Lung (tissue), 12 donors: Measurements from ENCODE around the gene KRT78. TPM values are rescaled to one million over a fixed set of nuclear protein-coding genes. Genes with fewer than 3 reads are reported as not detected.

Experiments used
- ATAC-seq: fragments of 200-7000 bp; cut with Tn5 transposase; one replicate; pipeline ENCODE4 v1.9.1; 2020; ENCODE audit warnings: moderate number of reproducible peaks; ENCODE audit not compliant: insufficient read depth, low FRiP score
- DNase-seq, 3 donors: peaks; one replicate each; pipeline ENCODE4 v3.0.0-alpha.2; 2013 to 2017
- H3K27ac ChIP-seq, 2 donors: one replicate each; pipeline ENCODE4 v1.5.1; 2013; ENCODE audit warnings: mild to moderate bottlenecking in 2 of 2, moderate library complexity in 2 of 2, control low read depth in 1 of 2, inconsistent platforms in 1 of 2, low read depth in 1 of 2, low read length in 1 of 2
- H3K27me3 ChIP-seq, 3 donors: one replicate each; pipeline ENCODE4 v1.5.1; 2013; ENCODE audit warnings: low read length in 2 of 3; ENCODE audit not compliant: control insufficient read depth in 3 of 3, insufficient read depth in 3 of 3
- H3K36me3 ChIP-seq, 4 donors: one replicate each; pipeline ENCODE4 v1.5.1; 2013; ENCODE audit warnings: low read length in 4 of 4, mild to moderate bottlenecking in 1 of 4, moderate library complexity in 1 of 4; ENCODE audit not compliant: control insufficient read depth in 4 of 4, insufficient read depth in 4 of 4
- H3K4me1 ChIP-seq, 5 donors: one replicate each; pipeline ENCODE4 v1.5.1; 2013; ENCODE audit warnings: low read length in 5 of 5, mild to moderate bottlenecking in 2 of 5, moderate library complexity in 1 of 5; ENCODE audit not compliant: control insufficient read depth in 5 of 5, insufficient read depth in 5 of 5
- H3K4me3 ChIP-seq: one replicate; pipeline ENCODE4 v1.5.1; 2013; ENCODE audit warnings: mild to moderate bottlenecking, control low read depth, moderate library complexity
- H3K9ac ChIP-seq, 2 donors: one replicate each; pipeline ENCODE4 v1.5.1; 2013; ENCODE audit warnings: low read length in 2 of 2, control low read depth in 1 of 2; ENCODE audit not compliant: insufficient read depth in 1 of 2
- H3K9me3 ChIP-seq, 4 donors: one replicate each; pipeline ENCODE4 v1.5.1; 2013; ENCODE audit warnings: low read length in 3 of 4, mild to moderate bottlenecking in 1 of 4, moderate library complexity in 1 of 4; ENCODE audit not compliant: control insufficient read depth in 4 of 4, insufficient read depth in 3 of 4
- CTCF ChIP-seq: IDR thresholded peaks from 2 replicates; pipeline ENCODE4 v1.5.1; 2012; ENCODE audit warnings: mild to moderate bottlenecking; ENCODE audit errors: control extremely low read depth, extremely low read depth
- WGBS, 2 donors: extraction: QIAGEN DNeasy Blood & Tissue Kit; methylation state at CpG; one replicate each; pipeline ENCODE4 v1.1.7; 2013; 5-methylcytosine and 5-hydroxymethylcytosine counted together
- polyA plus RNA-seq, 2 donors: library from polyadenylated mRNA; stranded (reverse); fragments of 200-250 nt; gene quantifications; one replicate each; pipeline ENCODE4 v1.2.1, GENCODE V29; 2013
- total RNA-seq, 2 donors: library from RNA; depleted of rRNA in 1 of 2; stranded (reverse); fragments of >200 nt in 1 of 2; gene quantifications; one replicate each; pipeline ENCODE4 v1.2.1, GENCODE V29; 2014 to 2021
- donor health status: control.
- donor health status: control.
- donor health status: Bipolar disorder and iron deficiency.
- donor health status: healthy.
- donor health status: DM: yes; HTN: yes; CAD: no.

Gene KRT78
- total and polyA plus RNA-seq, 4 donors: 0.02 to 0.65 TPM; not detected in 2

- 84 to 88% methylated on average over 9 of the region's 9 CpGs for WGBS, 2 donors
- Histone ChIP-seq H3K4me3 (no peak overlapping the region), H3K27me3 (peaks cover 0 to 18% (median 0%) of the 10 kb centered on the region in 3 donors), H3K9ac (no peak overlapping the region), H3K36me3 (no peaks in the 10 kb centered on the region), H3K9me3 (no peaks in the 10 kb centered on the region), H3K27ac (no peak overlapping the region), H3K4me1 (no peaks in the 10 kb centered on the region)
- DNase-seq (no peak), ATAC-seq (no peak)
- no peak for TF ChIP-seq CTCF
Observed at GRCh38 chr12:52836491-52837412, 12.0 kb downstream of the KRT78 start.

GRCh38 chr12:52836042-52836466 is 12.7 kb downstream of the KRT78 start:
- no peak for TF ChIP-seq CTCF
- peaks cover 0 to 17% (median 0%) of the 10 kb centered on the region in 3 donors for H3K27me3 ChIP-seq
- H3K36me3 ChIP-seq: no peaks in the 10 kb centered on the region
- H3K4me3 ChIP-seq: no peak overlapping the region
- H3K9me3 ChIP-seq: no peaks in the 10 kb centered on the region
- H3K4me1 ChIP-seq: no peaks in the 10 kb centered on the region
- no peak for DNase-seq
- H3K27ac ChIP-seq: no peak overlapping the region
- WGBS, 2 donors: 57 to 64% methylated on average over 7 of the region's 7 CpGs
- ATAC-seq: peak; percentile 35
- H3K9ac ChIP-seq: no peak overlapping the region

- Histone ChIP-seq H3K9me3 (no peaks in the 10 kb centered on the region), H3K36me3 (no peaks in the 10 kb centered on the region), H3K4me1 (no peaks in the 10 kb centered on the region), H3K9ac (no peak overlapping the region), H3K4me3 (no peak overlapping the region), H3K27me3 (peaks cover 0 to 16% (median 0%) of the 10 kb centered on the region in 3 donors), H3K27ac (no peak overlapping the region)
- WGBS, 2 donors: 79 to 84% methylated on average over 13 to 15 of the region's 15 CpGs
- no peak for TF ChIP-seq CTCF
- DNase-seq: no peak
- ATAC-seq: no peak
Observed at GRCh38 chr12:52835271-52836041, 13.3 kb downstream of the KRT78 start.
